Breast epithelium (tissue), 4 donors: ENCODE data around the gene PDE4D. TPM values are rescaled to one million over a fixed set of nuclear protein-coding genes. Genes with fewer than 3 reads are reported as not detected.

Experiments used
- DNase-seq, 2 donors: peaks; one replicate each; pipeline ENCODE4 v3.0.0-alpha.2; 2019; ENCODE audit warnings: low spot score in 2 of 2
- H3K27ac ChIP-seq, 2 donors: fragments of 200-600 bp; sonication (generic) in 1 of 2; one replicate each; pipeline ENCODE4 v1.5.1; 2016 to 2019; ENCODE audit warnings: mild to moderate bottlenecking in 1 of 2
- H3K27me3 ChIP-seq, 2 donors: fragments of 200-600 bp; sonication (generic) in 1 of 2; one replicate each; pipeline versions ENCODE4 v1.5.1 to v1.6.0; 2017 to 2019; ENCODE audit warnings: control low read depth in 1 of 2, mild to moderate bottlenecking in 1 of 2
- H3K36me3 ChIP-seq: fragments of 200-600 bp; one replicate; pipeline ENCODE4 v1.5.1; 2019
- H3K4me1 ChIP-seq, 2 donors: fragments of 200-600 bp; sonication (generic); one replicate each; pipeline ENCODE4 v1.5.1; 2016 to 2019; ENCODE audit warnings: control low read depth in 1 of 2
- H3K4me3 ChIP-seq, 3 donors: fragments of 200-600 bp; sonication (generic); 1 replicate in 2 of 3; 2 replicates in 1 of 3; pipeline ENCODE4 v1.5.1; 2016 to 2019; ENCODE audit warnings: mild to moderate bottlenecking in 3 of 3, moderate library complexity in 2 of 3
- H3K9me3 ChIP-seq, 2 donors: fragments of 200-600 bp; sonication (generic) in 1 of 2; one replicate each; pipeline ENCODE4 v1.5.1; 2016 to 2019; ENCODE audit warnings: control low read depth in 1 of 2
- CTCF ChIP-seq, 3 donors: fragments of 450-650 bp; IDR thresholded peaks; one replicate each; pipeline ENCODE4 v1.5.1; 2016 to 2017; ENCODE audit warnings: antibody characterized with exemption in 3 of 3, mild to moderate bottlenecking in 3 of 3, moderate library complexity in 3 of 3
- POLR2A ChIP-seq: fragments of 450-650 bp; IDR thresholded peaks from one replicate; pipeline ENCODE4 v1.6.1; 2016; ENCODE audit warnings: antibody characterized with exemption, mild to moderate bottlenecking, moderate library complexity
- POLR2AphosphoS5 ChIP-seq, 3 donors: sonication (generic); formaldehyde crosslinking; IDR thresholded peaks; one replicate each; pipeline ENCODE4 v1.6.1; 2017; ENCODE audit warnings: antibody characterized with exemption in 3 of 3
- intact Hi-C: fragments of 100-400 bp; cut with DNase I; formaldehyde crosslinking; loops from one replicate; pipeline ENCODE4 v1.15.1; 2023; ENCODE audit warnings: low total_unique reads
- total RNA-seq, 3 donors: library from RNA; depleted of rRNA; stranded (reverse); fragments of >200 nt; gene quantifications; one replicate each; pipeline ENCODE4 v1.1.0, GENCODE V29; 2016

The PDE4D gene
- total RNA-seq, 3 donors from 2014 or later = 14.4 to 37.4 (median 28.2) TPM

GRCh38 chr5:59716029-59716428 is 177.5 kb downstream of the PDE4D start:
- TF ChIP-seq POLR2AphosphoS5 (IDR thresholded peaks at IDR 0.05) (no peak), CTCF (IDR thresholded peaks at IDR 0.05) (no peak), POLR2A (no peak)
- intact Hi-C loops = no loop called here
- H3K4me3 ChIP-seq = no peak overlapping the region
- H3K4me1 ChIP-seq = no peaks in the 10 kb centered on the region
- H3K36me3 ChIP-seq = no peaks in the 10 kb centered on the region
- no peak overlapping the region for H3K27ac ChIP-seq
- no peaks in the 10 kb centered on the region for H3K27me3 ChIP-seq
- H3K9me3 ChIP-seq = peaks cover 0 to 20% of the 10 kb centered on the region in 2 donors
- DNase-seq = no peak

- intact Hi-C loops = no loop called here
- Histone ChIP-seq H3K4me1 (no peaks in the 10 kb centered on the region), H3K4me3 (no peak overlapping the region), H3K27me3 (no peaks in the 10 kb centered on the region), H3K27ac (no peak overlapping the region), H3K36me3 (no peaks in the 10 kb centered on the region), H3K9me3 (peaks cover 0 to 20% of the 10 kb centered on the region in 2 donors)
- no peak for DNase-seq
- TF ChIP-seq POLR2AphosphoS5 (IDR thresholded peaks at IDR 0.05) (no peak), POLR2A (no peak), CTCF (IDR thresholded peaks at IDR 0.05) (no peak)
These were observed 178.3 kb downstream of the PDE4D start for GRCh38 chr5:59715228-59715627.

- Histone ChIP-seq H3K36me3 (no peaks in the 10 kb centered on the region), H3K27ac (no peak overlapping the region), H3K4me3 (no peak overlapping the region), H3K9me3 (peaks cover 0 to 20% of the 10 kb centered on the region in 2 donors), H3K27me3 (no peaks in the 10 kb centered on the region), H3K4me1 (no peaks in the 10 kb centered on the region)
- intact Hi-C loops = no loop called here
- DNase-seq = no peak
- TF ChIP-seq POLR2A (no peak), CTCF (IDR thresholded peaks at IDR 0.05) (no peak), POLR2AphosphoS5 (IDR thresholded peaks at IDR 0.05) (no peak)
These were observed 180.1 kb downstream of the PDE4D start for GRCh38 chr5:59713498-59713844.

DNA sequence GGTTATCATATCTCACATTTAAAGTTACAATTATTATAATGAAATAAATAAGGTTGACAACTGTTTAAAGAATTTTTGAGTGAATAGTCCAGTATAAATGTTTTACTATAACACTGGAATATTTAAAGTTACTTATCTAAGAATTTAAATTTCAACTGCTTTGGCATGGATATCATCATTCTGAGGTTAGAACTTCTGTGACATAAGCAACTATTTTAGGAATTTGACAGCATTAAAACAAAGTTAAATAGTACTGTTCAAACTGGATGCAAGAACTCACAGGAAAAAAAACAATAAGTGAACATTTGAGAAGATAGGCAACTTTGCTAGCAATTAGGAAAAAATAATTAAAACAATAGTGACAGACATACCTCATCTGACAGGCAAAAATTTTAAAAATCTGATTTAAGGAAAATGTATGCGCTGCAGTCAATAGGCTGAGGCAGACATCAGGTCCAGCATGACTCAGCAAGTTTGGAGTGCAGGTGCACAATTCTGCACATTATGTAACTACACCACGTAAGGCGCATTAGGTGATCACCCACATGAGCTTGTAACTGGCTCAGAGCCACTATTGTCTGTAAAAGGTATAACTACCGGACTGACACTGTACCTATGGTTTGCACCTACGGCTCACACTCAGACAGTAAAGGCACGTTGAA is 180.6 kb downstream of the PDE4D start:
- H3K9me3 ChIP-seq = peaks cover 0 to 20% of the 10 kb centered on the region in 2 donors
- H3K27ac ChIP-seq = no peak overlapping the region
- no peak for TF ChIP-seq POLR2A
- TF ChIP-seq POLR2AphosphoS5 (IDR thresholded peaks at IDR 0.05) = no peak
- no peak for TF ChIP-seq CTCF (IDR thresholded peaks at IDR 0.05)
- DNase-seq = no peak
- no peaks in the 10 kb centered on the region for H3K4me1 ChIP-seq
- no peaks in the 10 kb centered on the region for H3K27me3 ChIP-seq
- no peak overlapping the region for H3K4me3 ChIP-seq
- H3K36me3 ChIP-seq = no peaks in the 10 kb centered on the region
- intact Hi-C loops = no loop called here

- H3K27me3 ChIP-seq = no peaks in the 10 kb centered on the region
- H3K4me1 ChIP-seq = no peaks in the 10 kb centered on the region
- H3K36me3 ChIP-seq = no peaks in the 10 kb centered on the region
- TF ChIP-seq CTCF (IDR thresholded peaks at IDR 0.05) = no peak
- TF ChIP-seq POLR2AphosphoS5 (IDR thresholded peaks at IDR 0.05) = no peak
- TF ChIP-seq POLR2A = no peak
- no peak overlapping the region for H3K27ac ChIP-seq
- peaks cover 0 to 20% of the 10 kb centered on the region in 2 donors for H3K9me3 ChIP-seq
- DNase-seq = no peak
- H3K4me3 ChIP-seq = no peak overlapping the region
- intact Hi-C loops = no loop called here
These were observed 182.2 kb downstream of the PDE4D start for GRCh38 chr5:59711310-59711709.
